Stimulated activated effector memory CD8-positive, alpha-beta T cell treated with anti-CD3 and anti-CD28 coated beads, Interleukin-12 subunit alpha, Interleukin-12 subunit beta, amount 100 ng/mL, for 72 hours (primary cell): ENCODE measurements around the gene SYNJ2.
A peak's percentile ranks its signal among the peaks of the same experiment; 100 is the strongest.

Source experiments
- ATAC-seq: fragments of 150-1000 bp; cut with Tn5 transposase; 2 replicates; pipeline ENCODE4 v1.10.0; 2021
- DNase-seq, 2 donors: peaks; one replicate each; pipeline ENCODE4 v3.0.0; 2021 to 2022; ENCODE audit warnings: low spot score in 2 of 2
- H3K27ac Mint-ChIP-seq: one replicate; pipeline ENCODE4 v1.8.0; 2022; ENCODE audit warnings: mild to moderate bottlenecking, mixed read lengths
- H3K36me3 Mint-ChIP-seq: one replicate; pipeline ENCODE4 v1.8.0; 2022; ENCODE audit warnings: mild to moderate bottlenecking, mixed read lengths
- H3K4me1 Mint-ChIP-seq: one replicate; pipeline ENCODE4 v1.8.0; 2022; ENCODE audit warnings: mixed read lengths
- H3K4me3 Mint-ChIP-seq: one replicate; pipeline ENCODE4 v1.8.0; 2022; ENCODE audit warnings: mild to moderate bottlenecking, mixed read lengths
- H3K9me3 Mint-ChIP-seq: one replicate; pipeline ENCODE4 v1.8.0; 2022; ENCODE audit warnings: mixed read lengths

SYNJ2 gene

GRCh38 chr6:158031381-158032353, 50.0 kb downstream of the SYNJ2 start:
- H3K9me3 Mint-ChIP-seq, result no peaks in the 10 kb centered on the region
- DNase-seq (peak; percentile 36 to 85), ATAC-seq (peak; percentile 90)
- peaks cover 41% of the 10 kb centered on the region for H3K4me1 Mint-ChIP-seq
- peak overlapping the region; percentile 62 for H3K4me3 Mint-ChIP-seq
- H3K27ac Mint-ChIP-seq, result peak overlapping the region; percentile 93
- H3K36me3 Mint-ChIP-seq, result peaks cover 27% of the 10 kb centered on the region

DNA sequence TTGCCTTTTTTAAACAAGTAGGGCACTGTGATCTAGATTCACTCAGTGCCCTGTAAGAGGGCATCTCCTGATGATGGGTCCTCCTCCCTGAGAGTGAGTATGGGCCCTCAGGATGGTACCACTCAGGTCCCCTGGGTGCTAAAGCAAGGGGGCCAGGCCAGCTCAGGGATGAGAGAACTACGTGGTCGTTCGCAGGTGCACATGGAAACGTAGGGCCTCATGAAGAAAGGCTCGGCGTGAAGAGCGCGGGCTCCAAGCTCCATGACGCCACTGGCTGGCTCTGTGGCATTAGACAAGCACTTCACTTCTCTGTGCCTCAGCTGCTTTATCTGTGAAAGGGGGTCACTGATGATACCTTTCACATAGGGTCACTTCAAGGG, 50.7 kb downstream of the SYNJ2 start:
- peak overlapping the region; percentile 93 for H3K27ac Mint-ChIP-seq

GRCh38 chr6:158033077-158033750, 51.6 kb downstream of the SYNJ2 start:
- no peak overlapping the region for H3K27ac Mint-ChIP-seq
- ATAC-seq, result no peak
- no peak for DNase-seq
- H3K9me3 Mint-ChIP-seq, result no peaks in the 10 kb centered on the region
- H3K4me1 Mint-ChIP-seq, result peaks cover 27% of the 10 kb centered on the region
- H3K36me3 Mint-ChIP-seq, result peaks cover 32% of the 10 kb centered on the region
- H3K4me3 Mint-ChIP-seq, result no peak overlapping the region

More for the DNA sequence above, 50.7 kb downstream of the SYNJ2 start:
- Mint-ChIP-seq H3K36me3 (peaks cover 30% of the 10 kb centered on the region), H3K4me1 (peaks cover 34% of the 10 kb centered on the region), H3K4me3 (peak overlapping the region; percentile 62), H3K9me3 (no peaks in the 10 kb centered on the region)
- no peak for ATAC-seq
- no peak for DNase-seq

DNA sequence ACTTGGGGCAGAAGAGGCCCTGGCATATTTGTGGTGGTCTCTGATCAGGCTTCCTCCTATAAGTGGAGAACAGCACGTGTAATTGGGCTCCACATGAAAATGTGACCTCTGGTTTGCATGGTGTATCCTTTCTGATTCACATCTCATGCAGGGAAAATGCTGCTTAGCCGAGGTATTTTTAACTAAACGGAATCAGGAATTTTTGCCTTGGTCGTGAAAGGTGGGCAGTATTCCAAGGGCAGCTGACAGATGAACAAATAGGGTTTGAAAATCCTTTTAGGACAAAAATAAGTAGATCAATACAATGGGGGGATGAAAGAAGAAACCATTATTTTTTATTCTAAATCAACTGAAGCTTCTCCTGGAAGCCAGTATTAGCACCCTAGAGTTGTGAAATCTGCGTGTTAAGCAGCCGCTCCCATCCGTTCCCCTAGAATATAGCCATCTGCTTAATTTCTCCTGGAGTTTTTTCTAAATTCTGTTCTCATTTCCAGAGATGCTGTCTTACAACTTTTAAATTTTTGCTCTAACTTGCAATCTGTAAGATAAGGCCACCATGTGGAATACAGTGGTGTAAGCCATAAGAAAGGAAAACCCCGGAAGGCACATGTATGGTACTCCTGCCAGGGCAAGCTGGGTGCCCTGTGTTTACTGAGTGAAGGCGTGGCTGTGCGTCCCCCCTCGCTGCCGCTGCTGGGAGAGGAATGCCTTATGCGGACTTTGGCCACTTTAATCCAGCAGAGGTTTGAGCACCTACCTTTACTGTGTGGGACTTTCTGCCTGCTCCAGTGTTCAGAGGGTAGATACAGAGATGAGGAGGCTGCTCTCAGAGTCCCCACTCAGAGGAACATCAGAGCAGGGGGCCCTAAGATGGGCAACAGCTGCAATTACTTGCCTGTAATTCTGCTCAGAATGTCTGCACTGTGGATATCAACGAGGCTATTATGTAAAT, 52.4 kb downstream of the SYNJ2 start:
- Mint-ChIP-seq H3K4me3 (no peak overlapping the region), H3K36me3 (peaks cover 32% of the 10 kb centered on the region), H3K4me1 (peaks cover 34% of the 10 kb centered on the region), H3K9me3 (no peaks in the 10 kb centered on the region), H3K27ac (no peak overlapping the region)
- ATAC-seq (no peak), DNase-seq (no peak)

DNA sequence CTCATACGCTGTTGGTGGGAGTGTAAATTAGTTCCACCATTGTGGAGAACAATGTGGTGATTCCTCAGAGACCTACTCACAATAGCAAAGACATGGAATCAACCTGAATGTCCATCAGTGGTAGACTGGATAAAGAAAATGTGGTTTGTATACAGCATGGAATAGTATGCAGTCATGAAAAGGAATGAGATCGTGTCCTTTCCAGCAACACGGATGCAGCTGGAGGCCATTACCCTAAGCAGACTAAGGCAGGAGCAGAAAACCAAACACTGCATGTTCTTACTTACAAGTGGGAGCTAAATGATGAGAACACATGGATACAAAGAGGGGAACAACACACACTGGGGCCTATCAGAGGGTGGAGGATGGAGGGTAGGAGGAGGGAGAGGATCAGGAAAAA, 54.6 kb downstream of the SYNJ2 start:
- Mint-ChIP-seq H3K27ac (no peak overlapping the region), H3K9me3 (no peaks in the 10 kb centered on the region), H3K36me3 (peaks cover 29% of the 10 kb centered on the region), H3K4me3 (no peak overlapping the region), H3K4me1 (peaks cover 51% of the 10 kb centered on the region)
- no peak for DNase-seq
- no peak for ATAC-seq

GRCh38 chr6:158037021-158037420, 55.4 kb downstream of the SYNJ2 start:
- peaks cover 21% of the 10 kb centered on the region for H3K36me3 Mint-ChIP-seq
- no peak overlapping the region for H3K4me3 Mint-ChIP-seq
- DNase-seq (no peak), ATAC-seq (no peak)
- H3K4me1 Mint-ChIP-seq, result peaks cover 48% of the 10 kb centered on the region
- no peak overlapping the region for H3K27ac Mint-ChIP-seq
- no peaks in the 10 kb centered on the region for H3K9me3 Mint-ChIP-seq

DNA sequence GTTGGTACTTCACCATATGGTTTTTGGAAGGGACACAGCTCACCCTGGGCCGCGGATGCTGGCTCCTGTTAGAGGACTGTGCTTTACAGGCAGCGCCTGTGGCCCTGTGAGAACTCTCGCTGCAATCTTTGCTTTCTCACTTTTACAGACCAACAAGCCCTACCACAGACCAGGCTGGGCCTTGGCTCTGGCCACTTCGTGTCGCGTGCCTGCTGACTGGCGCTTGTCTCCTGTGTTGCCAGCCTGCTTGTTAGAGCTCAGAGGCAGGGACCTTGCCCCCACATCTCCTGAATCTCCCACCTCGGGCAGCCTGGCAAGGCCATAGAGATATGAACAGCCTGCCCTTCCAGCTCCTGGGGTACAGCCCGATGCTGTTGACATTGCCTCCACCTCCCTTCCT, 56.1 kb downstream of the SYNJ2 start:
- Mint-ChIP-seq H3K4me3 (no peak overlapping the region), H3K36me3 (peaks cover 18% of the 10 kb centered on the region), H3K27ac (peak overlapping the region; percentile 60), H3K4me1 (peaks cover 43% of the 10 kb centered on the region), H3K9me3 (no peaks in the 10 kb centered on the region)
- ATAC-seq (no peak), DNase-seq (no peak)

DNA sequence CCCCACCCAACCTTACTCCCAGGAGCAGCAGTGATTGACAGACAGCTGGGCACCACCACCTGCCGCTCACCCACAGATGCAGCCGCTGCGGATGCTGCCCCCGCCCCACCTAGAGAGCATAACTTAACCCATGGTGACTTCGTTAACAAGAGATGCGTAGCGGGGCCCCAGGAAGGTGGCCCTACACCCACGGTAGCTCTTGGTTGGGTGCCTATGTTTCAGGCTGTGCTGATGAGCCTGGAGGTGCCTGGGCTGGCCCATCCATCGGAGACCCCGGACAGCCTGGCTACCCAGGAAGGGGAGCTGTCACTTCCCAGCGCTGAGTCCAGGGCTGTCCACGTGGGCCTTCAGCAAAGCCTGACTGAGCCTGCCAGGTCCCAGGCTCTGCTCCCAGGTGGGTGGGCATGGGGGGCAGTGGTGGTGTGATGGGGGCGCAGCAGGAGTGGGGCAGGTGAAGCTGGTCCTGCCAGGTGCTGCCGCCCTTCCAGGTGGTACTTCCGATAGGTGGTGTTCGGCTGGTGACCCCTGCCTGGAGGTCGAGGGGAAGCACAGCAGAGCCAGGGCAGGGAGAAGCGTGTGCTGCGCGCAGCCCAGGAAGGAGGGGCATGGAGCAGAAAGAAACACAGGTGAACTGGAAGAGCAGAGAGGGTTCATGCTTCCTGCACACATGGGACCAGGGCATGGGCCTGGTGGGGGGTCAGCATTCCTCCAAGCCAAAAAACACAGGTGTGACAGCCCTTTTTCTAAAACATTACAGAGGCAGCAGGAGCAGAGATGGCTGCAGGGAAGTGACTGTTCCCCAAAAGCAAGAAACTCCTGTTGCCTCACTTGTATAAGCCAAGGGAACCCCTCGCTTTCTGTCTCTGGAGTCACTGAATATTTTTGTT, 56.9 kb downstream of the SYNJ2 start:
- peaks cover 37% of the 10 kb centered on the region for H3K4me1 Mint-ChIP-seq

GRCh38 chr6:158039178-158039557, 57.5 kb downstream of the SYNJ2 start:
- Mint-ChIP-seq H3K27ac (peak overlapping the region; percentile 89), H3K36me3 (peaks cover 27% of the 10 kb centered on the region), H3K9me3 (no peaks in the 10 kb centered on the region), H3K4me1 (peaks cover 42% of the 10 kb centered on the region), H3K4me3 (no peak overlapping the region)
- DNase-seq (no peak), ATAC-seq (no peak)

More for the DNA sequence above, 56.9 kb downstream of the SYNJ2 start:
- peaks cover 20% of the 10 kb centered on the region for H3K36me3 Mint-ChIP-seq
- H3K27ac Mint-ChIP-seq, result peak overlapping the region; percentile 60
- no peak for DNase-seq
- no peaks in the 10 kb centered on the region for H3K9me3 Mint-ChIP-seq
- no peak overlapping the region for H3K4me3 Mint-ChIP-seq
- ATAC-seq, result no peak

GRCh38 chr6:158039571-158040050, 57.9 kb downstream of the SYNJ2 start:
- Mint-ChIP-seq H3K4me3 (peak overlapping the region; percentile 57), H3K36me3 (peaks cover 31% of the 10 kb centered on the region), H3K9me3 (no peaks in the 10 kb centered on the region), H3K27ac (peak overlapping the region; percentile 89), H3K4me1 (peaks cover 43% of the 10 kb centered on the region)
- DNase-seq, result no peak
- peak; percentile 82 for ATAC-seq

DNA sequence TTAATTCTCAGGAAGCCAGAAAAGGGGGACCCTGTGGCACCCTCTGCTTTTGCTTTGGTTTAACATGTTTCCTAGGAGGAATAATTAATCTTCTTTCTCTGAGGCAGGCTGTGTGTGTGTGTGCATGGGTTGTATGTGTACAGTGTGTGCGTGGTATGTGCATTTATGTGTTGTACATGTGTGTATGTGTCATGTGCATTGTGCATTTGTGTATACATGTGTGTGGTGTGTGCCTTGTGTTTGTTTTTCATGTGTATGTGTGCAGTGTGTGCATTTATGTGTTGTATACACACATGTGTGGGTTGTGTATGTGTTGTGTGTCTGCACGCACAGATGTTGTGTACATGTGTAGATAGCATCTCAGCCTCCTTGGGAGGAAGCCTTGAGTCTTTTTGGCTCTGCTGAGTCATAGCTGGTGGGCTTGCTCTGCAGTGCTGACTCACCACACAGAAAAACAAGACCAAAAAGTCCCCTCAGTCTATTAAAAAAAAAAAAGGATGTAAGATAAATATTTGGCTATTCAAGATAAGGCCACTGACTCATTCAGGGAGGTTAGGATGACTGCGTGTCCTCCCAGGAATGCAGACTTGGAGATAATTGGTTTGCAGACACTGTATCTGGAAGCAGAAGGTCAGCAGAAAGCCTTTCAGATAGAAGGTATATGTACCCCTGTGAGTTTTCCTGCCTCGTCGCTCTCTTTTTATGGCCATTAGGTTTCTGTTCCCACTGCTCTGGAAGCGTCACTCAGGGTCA, 58.6 kb downstream of the SYNJ2 start:
- peak; percentile 91 for ATAC-seq
- Mint-ChIP-seq H3K9me3 (no peaks in the 10 kb centered on the region), H3K27ac (peak overlapping the region; percentile 89), H3K4me1 (peaks cover 43% of the 10 kb centered on the region), H3K36me3 (peaks cover 36% of the 10 kb centered on the region), H3K4me3 (peak overlapping the region; percentile 57)
- no peak for DNase-seq

- ATAC-seq (no peak), DNase-seq (no peak)
- peaks cover 49% of the 10 kb centered on the region for H3K4me1 Mint-ChIP-seq
- H3K4me3 Mint-ChIP-seq, result peak overlapping the region; percentile 57
- H3K27ac Mint-ChIP-seq, result peak overlapping the region; percentile 89
- peaks cover 42% of the 10 kb centered on the region for H3K36me3 Mint-ChIP-seq
- H3K9me3 Mint-ChIP-seq, result no peaks in the 10 kb centered on the region
These were observed 59.2 kb downstream of the SYNJ2 start for GRCh38 chr6:158040804-158041347.

DNA sequence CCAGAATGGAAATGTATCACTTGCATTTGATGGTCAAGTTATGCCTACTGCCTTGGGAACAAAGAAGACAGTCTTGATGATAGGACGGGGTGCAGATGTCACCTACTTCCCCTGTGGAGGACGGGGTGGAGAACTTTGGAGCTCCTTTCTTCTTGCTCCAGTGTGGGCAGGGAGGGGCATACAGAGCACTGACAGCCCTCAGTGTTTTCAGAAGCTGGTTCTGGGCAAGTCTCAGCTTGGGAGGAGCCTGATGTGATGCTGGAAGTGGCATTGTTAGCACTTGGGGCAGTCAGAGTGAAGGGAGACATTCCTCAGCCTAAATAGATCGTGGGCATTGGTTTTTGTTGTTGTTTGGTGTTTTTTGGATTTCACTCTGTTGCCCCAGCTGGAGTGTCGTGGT, 59.7 kb downstream of the SYNJ2 start:
- DNase-seq (no peak), ATAC-seq (no peak)
- Mint-ChIP-seq H3K4me3 (no peak overlapping the region), H3K9me3 (no peaks in the 10 kb centered on the region), H3K27ac (peak overlapping the region; percentile 89), H3K4me1 (peaks cover 53% of the 10 kb centered on the region), H3K36me3 (peaks cover 42% of the 10 kb centered on the region)
